ENCODE results near the gene CDHR3.
"Not testable (repeated sequence)": the region's sequence is repeated elsewhere in the genome, so short reads cannot be mapped to it uniquely, and the experiment has no call there.

CDHR3 gene

GRCh38 chr7:106001196-106001595, 38.1 kb downstream of the CDHR3 start:
- no peak for DNase-seq

GRCh38 chr7:106001886-106002285, 38.8 kb downstream of the CDHR3 start:
- no peak for DNase-seq

GRCh38 chr7:106003525-106004064, 40.5 kb downstream of the CDHR3 start:
- no peak for DNase-seq

- DNase-seq = no peak
Measured at GRCh38 chr7:106006906-106007305, 43.8 kb downstream of the CDHR3 start.

GRCh38 chr7:106007796-106008195, 44.7 kb downstream of the CDHR3 start:
- not testable (repeated sequence) for DNase-seq

- DNase-seq = peak in 1 of 2 experiments; percentile 54
Measured at GRCh38 chr7:106009503-106010226, 46.6 kb downstream of the CDHR3 start.

GRCh38 chr7:106010331-106010730, 47.3 kb downstream of the CDHR3 start:
- DNase-seq = no peak

- no peak for DNase-seq
Measured at GRCh38 chr7:106010866-106011265, 47.8 kb downstream of the CDHR3 start.

- DNase-seq = no peak
Measured at GRCh38 chr7:106012184-106012583, 49.1 kb downstream of the CDHR3 start.

- peak in 1 of 2 experiments; percentile 71 for DNase-seq
Measured at GRCh38 chr7:106012935-106013439, 49.9 kb downstream of the CDHR3 start.

GRCh38 chr7:106015381-106016218, 52.5 kb downstream of the CDHR3 start:
- peak; percentile 17 to 79 for DNase-seq

- no peak for DNase-seq
Measured at GRCh38 chr7:106016331-106016730, 53.3 kb downstream of the CDHR3 start.

- no peak for DNase-seq
Measured at GRCh38 chr7:106017657-106018056, 54.6 kb downstream of the CDHR3 start.

- DNase-seq = no peak
Measured at GRCh38 chr7:106018566-106019469, 55.8 kb downstream of the CDHR3 start.

GRCh38 chr7:106019470-106019820, 56.4 kb downstream of the CDHR3 start:
- DNase-seq = no peak

- peak; percentile 65 to 96 for DNase-seq
Measured at GRCh38 chr7:106021151-106022067, 58.3 kb downstream of the CDHR3 start.

GRCh38 chr7:106022193-106022821, 59.2 kb downstream of the CDHR3 start:
- DNase-seq = no peak

- DNase-seq = no peak
Measured at GRCh38 chr7:106023369-106024322, 60.6 kb downstream of the CDHR3 start.

GRCh38 chr7:106026101-106026500, 63.0 kb downstream of the CDHR3 start:
- DNase-seq = no peak

GRCh38 chr7:106029451-106029850, 66.4 kb downstream of the CDHR3 start:
- DNase-seq = no peak
